ENCODE measurements around the gene C5.

- no peak for TF ChIP-seq CTCF (IDR thresholded peaks at IDR 0.05)
- TF ChIP-seq POLR2A (IDR thresholded peaks at IDR 0.05), result no peak
- TF ChIP-seq EP300 (IDR thresholded peaks at IDR 0.05), result no peak
Observed at GRCh38 chr9:121038362-121038761, 11.7 kb downstream of the C5 start.
